Psoas muscle (tissue), 8 donors: ENCODE data around the gene CHST8. TPM values are rescaled to one million over a fixed set of nuclear protein-coding genes. Genes with fewer than 3 reads are reported as not detected.

Experiments
- ATAC-seq, 4 donors: fragments of 200-7000 bp; cut with Tn5 transposase; one replicate each; pipeline ENCODE4 v1.9.1; 2020; ENCODE audit warnings: moderate library complexity in 3 of 4, mild to moderate bottlenecking in 2 of 4
- DNase-seq, 2 donors: peaks; one replicate each; pipeline ENCODE4 v3.0.0-alpha.2; 2020
- H3K27ac ChIP-seq: fragments of 200-600 bp; one replicate; pipeline ENCODE4 v1.8.0; 2022
- H3K27me3 ChIP-seq, 3 donors: fragments of 200-600 bp in 1 of 3; one replicate each; pipeline versions ENCODE4 v1.6.1 to v1.8.0; 2013 to 2022; ENCODE audit warnings: low read length in 2 of 3, mild to moderate bottlenecking in 2 of 3, moderate library complexity in 1 of 3; ENCODE audit not compliant: insufficient read depth in 3 of 3
- H3K36me3 ChIP-seq, 2 donors: fragments of 200-600 bp in 1 of 2; one replicate each; pipeline versions ENCODE4 v1.6.1 to v1.8.0; 2013 to 2022; ENCODE audit warnings: low read depth in 1 of 2, mild to moderate bottlenecking in 1 of 2, moderate library complexity in 1 of 2; ENCODE audit not compliant: insufficient read depth in 1 of 2
- H3K4me1 ChIP-seq: fragments of 200-600 bp; one replicate; pipeline ENCODE4 v1.8.0; 2022
- H3K4me3 ChIP-seq: fragments of 200-600 bp; one replicate; pipeline ENCODE4 v1.8.0; 2022; ENCODE audit warnings: mild to moderate bottlenecking
- H3K9me3 ChIP-seq: fragments of 200-600 bp; one replicate; pipeline ENCODE4 v1.8.0; 2022
- CTCF ChIP-seq: fragments of 200-600 bp; IDR thresholded peaks from one replicate; pipeline ENCODE4 v1.8.0; 2022; ENCODE audit warnings: antibody characterized with exemption
- WGBS, 3 donors: extraction: QIAGEN DNeasy Blood & Tissue Kit; methylation state at CpG; one replicate each; pipeline versions ENCODE4 v1.1.6 to v1.1.7; 2013; 5-methylcytosine and 5-hydroxymethylcytosine counted together
- intact Hi-C, 2 donors: fragments of 100-400 bp; cut with DNase I; formaldehyde crosslinking; loops; one replicate each; pipeline versions ENCODE4 v1.11.0 to v1.14.2; 2022
- polyA plus RNA-seq, 3 donors: library from polyadenylated mRNA; stranded (reverse); fragments of 200-250 nt; gene quantifications; one replicate each; pipeline ENCODE4 v1.2.3, GENCODE V29; 2013
- total RNA-seq, 4 donors: library from RNA; stranded (reverse); fragmentation: NEBNext Ultra II Directional in 2 of 4; extraction: Animal tissue kit (Norgen Biotek cat#: 25700) in 2 of 4; gene quantifications; one replicate each; pipeline versions ENCODE4 v1.2.1 to v1.2.4, GENCODE V29; 2021 to 2023
- donor health status: healthy with polysubstance abuse.
- donor health status: DM: no; HTN: no; CAD: no; lungs with moderate emphysema.
- donor health status: Bipolar disorder and iron deficiency.
- donor health status: healthy.
- donor health status: DM: yes; HTN: yes; CAD: no.
- donor health status: DM: no; HTN: no; CAD: no.
- donor health status: DM: no; HTN: no; CAD: no.
- donor health status: DM: yes; HTN: yes; CAD: no.

CHST8 gene
- total and polyA plus RNA-seq, 7 donors = 0.05 to 0.60 (median 0.23) TPM; not detected in 1

- intact Hi-C loops = no loop called here
- WGBS, 3 donors = 84 to 85% (median 84%) methylated on average over 9 of the region's 9 CpGs
- Histone ChIP-seq H3K36me3 (no peaks in the 10 kb centered on the region), H3K27me3 (peaks cover 0 to 12% (median 2%) of the 10 kb centered on the region in 3 donors), H3K4me3 (no peak overlapping the region), H3K27ac (no peak overlapping the region), H3K4me1 (no peaks in the 10 kb centered on the region), H3K9me3 (no peaks in the 10 kb centered on the region)
- no peak for TF ChIP-seq CTCF
- no peak for DNase-seq
- ATAC-seq = no peak
Observed at GRCh38 chr19:33644284-33644836, 22.6 kb downstream of the CHST8 start.

- no peak for ATAC-seq
- H3K9me3 ChIP-seq = no peaks in the 10 kb centered on the region
- intact Hi-C loops = no loop called here
- no peaks in the 10 kb centered on the region for H3K36me3 ChIP-seq
- DNase-seq = no peak
- peaks cover 0 to 7% (median under 1%) of the 10 kb centered on the region in 3 donors for H3K27me3 ChIP-seq
- H3K27ac ChIP-seq = no peak overlapping the region
- no peaks in the 10 kb centered on the region for H3K4me1 ChIP-seq
- no peak overlapping the region for H3K4me3 ChIP-seq
- WGBS, 3 donors = 80 to 85% (median 82%) methylated on average over 4 of the region's 4 CpGs
- TF ChIP-seq CTCF = no peak
Observed at GRCh38 chr19:33646306-33646705, 24.6 kb downstream of the CHST8 start.

- intact Hi-C loops = no loop called here
Observed at GRCh38 chr19:33647146-33647545, 25.4 kb downstream of the CHST8 start.

GRCh38 chr19:33649627-33650305 lies 28.0 kb downstream of the CHST8 start:
- Histone ChIP-seq H3K27ac (no peak overlapping the region), H3K9me3 (no peaks in the 10 kb centered on the region), H3K4me3 (no peak overlapping the region), H3K27me3 (peaks cover 0 to 7% (median 0%) of the 10 kb centered on the region in 3 donors), H3K36me3 (no peaks in the 10 kb centered on the region), H3K4me1 (no peaks in the 10 kb centered on the region)
- ATAC-seq (no peak), DNase-seq (no peak)
- 34 to 51% (median 43%) methylated on average over 4 of the region's 4 CpGs for WGBS, 3 donors
- no peak for TF ChIP-seq CTCF
- intact Hi-C loops = no loop called here

More at GRCh38 chr19:33647146-33647545, 25.4 kb downstream of the CHST8 start:
- no peak for TF ChIP-seq CTCF
- Histone ChIP-seq H3K27me3 (peaks cover 0 to 7% (median 0%) of the 10 kb centered on the region in 3 donors), H3K9me3 (no peaks in the 10 kb centered on the region), H3K36me3 (no peaks in the 10 kb centered on the region), H3K27ac (no peak overlapping the region), H3K4me1 (no peaks in the 10 kb centered on the region), H3K4me3 (no peak overlapping the region)
- ATAC-seq = no peak
- DNase-seq = no peak
- WGBS, 3 donors = 75 to 80% (median 77%) methylated on average over 6 of the region's 6 CpGs
